ENCODE results near the gene DESI2.
A peak's percentile ranks its signal among the peaks of the same experiment; 100 is the strongest.

Gene DESI2

DNA sequence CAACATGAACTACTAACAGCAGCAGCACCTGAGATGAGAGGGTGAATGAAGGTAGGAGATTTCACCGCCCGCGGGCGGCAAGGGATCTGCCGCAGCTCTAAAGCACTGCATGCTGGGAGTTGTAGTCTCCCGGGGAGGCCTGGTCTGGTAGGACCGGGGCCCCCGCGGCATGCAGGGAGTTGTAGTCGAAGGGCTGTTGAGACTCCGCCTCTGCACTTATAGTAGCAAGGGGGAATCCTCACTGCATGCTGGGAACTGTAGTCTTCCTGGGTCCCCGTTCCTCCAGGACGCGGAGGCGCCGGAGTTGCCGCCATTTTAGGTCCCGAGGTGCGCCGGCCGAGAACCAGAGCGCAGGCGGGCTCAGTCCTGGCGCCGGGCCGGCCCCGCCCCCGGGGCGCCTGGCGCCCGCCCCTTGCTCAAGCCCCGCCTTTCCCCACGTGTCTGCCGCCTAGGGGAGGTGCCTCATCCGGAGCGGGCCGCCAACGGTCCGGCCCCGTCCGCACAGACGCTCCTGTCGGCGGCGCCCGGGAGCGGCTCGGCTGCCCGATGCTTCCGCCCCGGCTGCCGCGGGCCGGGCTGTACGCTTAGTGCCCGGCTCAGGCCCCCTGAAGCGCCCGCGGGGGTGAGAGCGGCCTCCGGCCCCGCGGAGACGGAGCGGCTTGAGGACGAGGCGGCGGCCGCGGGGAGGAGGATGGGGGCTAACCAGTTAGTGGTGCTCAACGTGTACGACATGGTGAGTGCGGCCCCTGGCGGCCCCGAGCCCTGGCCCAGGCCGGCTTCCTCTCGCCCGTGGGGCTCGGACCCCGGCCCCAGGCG is at the start of gene DESI2:
Gene DESI2, plus strand, starts transcription at position 504 of the 816 bp plus-strand sequence. Its CDS starts 188 bp downstream, at position 692.
- peak; percentile 99 for DNase-seq

DNA sequence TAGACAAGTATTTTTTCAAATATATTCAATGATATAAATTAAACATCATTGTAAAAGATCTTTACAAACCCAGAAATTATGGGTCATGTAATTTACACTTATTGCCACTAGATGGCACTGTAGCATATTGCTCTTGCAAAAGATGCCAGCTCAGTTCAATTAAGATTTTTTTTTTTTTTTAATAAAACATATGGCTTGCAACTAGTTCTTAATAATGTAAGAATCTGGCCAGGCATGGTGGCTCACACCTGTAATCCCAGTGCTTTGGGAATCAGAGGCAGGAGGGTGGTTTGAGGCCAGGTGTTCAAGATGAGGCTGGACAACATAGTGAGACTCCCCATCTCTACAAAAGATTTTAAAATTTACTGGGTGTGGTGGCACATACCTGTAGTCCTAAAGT is 49.4 kb upstream of the DESI2 start:
- no peak for DNase-seq

DNA sequence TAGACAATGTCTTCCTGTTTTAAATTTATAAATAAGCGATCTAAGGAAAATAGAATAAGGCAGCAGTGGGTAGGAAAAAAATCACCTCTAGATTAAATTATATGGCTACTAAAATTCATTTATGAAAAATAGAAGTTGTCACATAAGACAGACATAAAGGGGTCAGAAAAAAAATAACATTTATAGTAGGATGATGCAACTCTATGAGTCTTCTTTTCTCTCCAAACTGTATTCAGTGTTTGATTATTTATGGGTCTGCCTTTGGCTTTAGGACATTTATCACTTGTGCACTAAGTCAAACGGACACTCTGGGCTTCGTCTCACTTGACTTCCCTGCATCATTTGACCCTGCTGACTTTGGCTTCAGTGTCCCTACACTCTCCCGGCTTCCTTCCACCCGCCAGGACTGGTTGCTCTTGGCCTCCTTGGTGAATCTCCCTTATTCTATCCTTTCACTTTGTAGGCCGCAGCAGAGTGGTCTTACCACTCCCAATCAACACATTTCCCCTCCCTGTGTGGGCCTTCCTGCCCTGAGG is 47.0 kb upstream of the DESI2 start:
- no peak for DNase-seq

DNA sequence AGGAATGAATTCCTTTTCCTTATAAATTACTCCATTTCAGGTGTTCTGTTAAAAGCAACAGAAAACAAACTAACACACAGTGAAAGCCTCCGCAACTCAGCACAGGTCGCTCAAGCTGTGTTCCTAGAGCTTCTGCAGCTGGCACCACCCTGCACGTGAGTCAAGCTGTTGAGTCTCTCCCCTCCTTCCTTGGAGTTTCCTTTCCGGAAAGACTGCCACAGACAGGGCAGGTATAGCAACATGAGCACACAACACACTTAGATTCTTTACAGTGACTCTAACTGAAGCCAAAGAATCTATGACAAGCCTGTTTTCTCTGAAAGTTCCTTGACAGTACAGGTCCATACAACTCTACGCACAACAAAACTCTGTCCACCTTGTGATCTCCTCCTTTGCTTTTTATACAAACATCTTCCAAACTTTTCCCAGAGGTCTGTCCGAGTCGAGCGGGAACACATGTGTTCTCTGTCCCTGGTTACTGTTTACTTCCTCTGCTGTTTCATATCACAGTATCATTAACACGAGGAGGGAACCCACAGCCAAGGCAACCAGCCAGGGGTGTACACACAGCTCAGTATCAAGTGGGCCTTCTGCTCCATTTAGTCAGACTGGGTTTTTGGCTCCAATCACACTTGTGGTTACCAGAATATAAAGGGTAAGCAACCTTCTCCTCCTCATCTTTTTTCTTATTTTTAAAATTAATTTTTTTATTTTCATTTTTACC is 38.7 kb upstream of the DESI2 start:
- no peak for DNase-seq

DNA sequence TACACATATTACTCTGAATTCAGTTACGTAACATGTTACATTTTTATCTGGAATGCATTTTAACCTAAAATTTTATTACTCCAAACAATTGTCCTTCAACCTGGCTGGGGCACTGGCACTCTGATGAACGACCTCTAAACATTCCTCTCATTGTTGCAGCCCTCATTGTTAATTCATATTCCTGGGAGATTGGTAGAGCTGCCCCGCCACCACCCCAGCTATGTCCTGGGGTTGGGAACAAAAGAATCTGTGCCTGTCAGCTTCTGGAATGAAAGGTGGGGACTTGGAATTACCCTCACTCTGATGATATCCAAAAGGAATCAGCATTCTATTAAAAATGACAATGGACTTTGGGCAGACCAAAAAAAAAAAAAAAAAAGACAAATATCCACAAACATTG is 38.0 kb upstream of the DESI2 start:
- DNase-seq = no peak

DNA sequence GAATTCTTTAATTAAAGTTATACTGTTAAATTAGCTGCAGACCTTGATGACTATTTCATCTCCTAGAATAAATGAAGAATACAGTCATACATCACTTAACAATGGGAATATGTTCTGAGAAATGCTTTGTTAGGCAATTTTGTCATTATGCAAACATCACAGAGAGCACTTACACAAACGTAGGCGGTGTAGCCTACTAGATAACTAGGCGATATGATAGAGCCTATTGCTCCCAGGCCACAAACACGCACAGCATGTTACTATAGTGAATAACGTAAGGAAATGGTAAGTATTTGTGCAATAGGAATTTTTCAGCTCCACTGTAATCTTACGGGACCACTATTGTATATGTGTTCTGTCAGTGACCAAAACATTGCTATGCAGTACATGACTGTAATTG is 37.6 kb upstream of the DESI2 start:
- DNase-seq = no peak

DNA sequence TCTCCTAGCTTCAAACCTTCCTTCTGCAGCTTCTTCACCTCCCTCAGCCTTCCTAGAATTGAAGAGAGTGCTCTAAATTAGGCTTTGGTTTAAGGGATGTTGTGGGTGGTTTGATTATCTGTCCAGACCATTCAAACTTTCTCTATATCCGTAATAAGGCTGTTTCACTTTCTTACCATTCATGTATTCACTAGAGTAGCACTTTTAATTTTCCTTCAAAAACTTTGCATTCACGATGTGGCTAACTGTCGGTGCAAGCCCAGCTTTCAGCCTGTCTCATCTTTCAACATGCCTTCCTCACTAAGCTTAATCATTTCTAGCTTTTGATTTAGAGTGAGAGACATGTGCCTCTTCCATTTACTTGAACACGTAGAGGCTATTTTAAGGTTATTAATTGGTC is 26.2 kb upstream of the DESI2 start:
- no peak for DNase-seq

DNA sequence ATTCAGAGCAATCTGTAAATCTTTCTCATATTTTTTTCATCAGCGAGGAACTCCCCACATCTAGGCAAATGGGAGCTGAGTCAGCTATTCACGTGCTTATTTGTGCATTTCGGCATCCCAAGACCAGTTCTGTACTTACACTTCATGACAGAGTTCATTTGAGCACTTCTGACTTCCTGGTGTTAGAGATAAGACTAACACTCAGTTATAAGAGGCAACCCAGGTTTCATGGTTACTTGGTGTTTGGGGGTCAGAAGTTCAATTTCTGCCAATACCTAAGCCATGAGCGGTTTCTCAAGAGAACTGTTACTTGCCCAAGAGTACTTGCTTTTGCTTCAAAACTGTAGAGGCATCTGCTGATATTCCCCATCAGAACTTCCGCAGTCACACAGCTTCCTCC is 24.1 kb upstream of the DESI2 start:
- DNase-seq = no peak

DNA sequence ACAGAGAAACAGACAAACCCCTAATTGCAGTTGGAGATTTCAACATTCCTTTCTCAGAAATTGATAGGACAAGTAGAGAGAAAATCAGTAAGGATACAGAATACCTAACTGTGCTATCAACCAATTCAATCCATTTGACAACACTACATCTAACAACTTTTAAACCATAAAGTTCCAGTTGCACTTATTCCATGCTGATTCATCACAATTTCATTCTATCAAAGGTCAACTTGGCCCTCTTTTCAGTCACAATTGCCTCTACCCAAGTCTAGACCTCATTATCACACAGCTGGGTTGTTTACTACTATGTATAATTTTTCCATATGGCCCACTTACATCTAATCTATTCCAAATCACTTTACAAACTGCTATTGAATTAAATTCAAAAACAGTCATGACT is 19.8 kb upstream of the DESI2 start:
- no peak for DNase-seq

DNA sequence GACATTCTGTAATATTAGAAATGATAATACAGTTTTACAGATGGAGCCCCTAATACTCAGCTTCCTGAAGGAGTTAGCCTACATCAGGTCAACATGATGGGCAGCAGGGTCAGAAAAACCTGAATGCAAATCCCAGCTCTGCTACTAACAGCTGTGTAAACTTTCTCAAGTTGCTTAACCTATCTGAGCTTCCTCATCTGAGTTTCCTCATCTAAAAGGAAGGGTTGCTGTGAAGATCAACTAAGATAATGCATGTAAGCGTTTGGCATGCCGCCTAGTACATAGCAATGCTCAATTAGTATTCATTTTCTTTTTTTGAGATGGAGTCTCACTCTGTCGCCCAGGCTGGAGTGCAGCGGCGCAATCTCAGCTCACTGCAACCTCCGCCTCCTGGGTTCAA is 18.4 kb upstream of the DESI2 start:
- DNase-seq = no peak

DNA sequence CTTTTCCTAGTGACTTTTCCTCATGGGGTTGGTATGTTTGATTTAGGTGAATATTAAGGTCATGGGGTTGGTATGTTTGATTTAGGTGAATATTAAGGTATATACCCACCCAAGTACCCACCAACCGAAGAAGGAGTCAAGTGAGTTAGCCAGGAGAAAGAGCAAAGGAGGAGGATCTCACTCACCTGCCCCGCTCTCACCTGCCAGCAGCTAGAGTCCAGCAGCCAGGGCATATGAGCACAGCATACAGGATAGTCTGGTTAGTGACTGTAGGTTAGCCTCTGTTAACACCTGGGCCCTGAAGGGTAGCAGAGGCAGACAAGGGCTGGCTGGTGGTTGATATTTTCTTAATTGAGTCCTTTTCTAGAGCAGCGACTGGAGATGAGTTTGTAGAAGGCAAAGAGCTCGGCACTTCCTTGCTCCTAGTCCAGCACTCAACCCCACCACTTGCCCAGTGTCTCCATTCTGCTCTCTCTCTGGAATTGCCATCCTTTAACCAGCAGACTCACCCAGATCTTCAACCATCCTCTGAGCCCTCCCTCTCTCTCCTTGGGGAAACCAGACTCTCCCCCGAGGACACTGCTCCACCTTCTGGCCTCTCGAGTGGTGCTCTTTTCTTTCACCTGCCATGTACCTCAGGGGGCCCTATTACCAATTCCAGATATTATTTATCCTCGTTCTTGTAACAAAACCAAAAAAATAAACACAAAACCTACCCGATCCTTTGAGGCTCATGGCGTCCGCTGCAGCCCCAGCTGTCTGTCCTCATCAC is 16.3 kb upstream of the DESI2 start:
- no peak for DNase-seq

DNA sequence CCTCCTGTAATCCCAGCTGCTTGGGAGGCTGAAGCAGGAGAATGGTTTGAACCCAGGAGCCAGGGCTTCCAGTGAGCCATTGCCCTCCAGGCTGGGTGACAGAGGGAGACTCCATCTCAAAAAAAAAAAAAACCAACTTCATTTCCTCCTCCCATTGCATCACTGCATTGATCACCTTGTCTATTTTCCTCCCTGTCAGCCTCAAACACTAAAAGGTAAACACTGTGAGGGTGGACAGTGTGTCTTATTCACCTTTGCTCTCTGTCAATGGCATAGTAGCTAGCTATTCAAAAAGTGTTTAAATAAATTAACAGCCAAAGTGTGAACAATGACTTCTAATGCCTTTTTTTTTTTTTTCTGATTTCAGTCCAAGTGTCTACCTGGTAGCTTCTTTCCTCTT is 13.4 kb upstream of the DESI2 start:
- DNase-seq = no peak

DNA sequence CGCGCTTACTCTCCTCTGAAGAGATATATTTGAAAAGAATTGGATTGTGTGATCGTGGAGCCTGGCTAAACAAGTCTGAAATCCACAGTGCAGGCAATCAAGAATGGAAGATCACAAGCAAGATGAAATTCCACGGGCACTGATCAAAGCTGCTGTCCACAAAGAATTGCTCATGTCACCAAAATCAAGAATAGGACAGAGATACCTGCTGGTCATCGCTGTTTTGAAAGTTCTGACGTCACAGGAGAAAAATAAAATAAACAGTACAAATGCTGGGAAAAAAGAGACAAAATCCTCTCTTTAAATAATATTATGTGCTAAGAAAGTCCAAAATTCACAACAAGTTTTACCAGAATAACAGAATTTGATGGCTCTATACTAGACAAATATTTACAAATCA is 12.0 kb upstream of the DESI2 start:
- no peak for DNase-seq

DNA sequence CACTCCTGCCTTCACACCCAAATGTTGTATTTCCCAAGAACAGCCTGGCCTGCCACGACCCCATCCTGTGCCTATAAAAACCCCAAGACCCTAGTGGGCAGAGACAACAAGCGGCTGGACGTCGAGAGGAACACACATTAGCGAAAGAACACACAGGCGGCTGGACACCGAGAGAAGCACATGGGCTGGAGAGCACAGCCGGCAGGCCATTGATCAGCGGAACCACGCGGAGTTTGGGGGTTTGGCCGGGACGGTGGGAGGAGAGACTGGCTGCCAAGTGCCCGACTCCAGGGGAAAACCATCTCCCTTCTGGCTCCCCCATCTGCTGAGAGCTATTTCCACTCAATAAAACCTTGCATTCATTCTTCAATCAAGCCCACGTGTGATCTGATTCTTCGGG is 10.4 kb upstream of the DESI2 start:
- DNase-seq = no peak

DNA sequence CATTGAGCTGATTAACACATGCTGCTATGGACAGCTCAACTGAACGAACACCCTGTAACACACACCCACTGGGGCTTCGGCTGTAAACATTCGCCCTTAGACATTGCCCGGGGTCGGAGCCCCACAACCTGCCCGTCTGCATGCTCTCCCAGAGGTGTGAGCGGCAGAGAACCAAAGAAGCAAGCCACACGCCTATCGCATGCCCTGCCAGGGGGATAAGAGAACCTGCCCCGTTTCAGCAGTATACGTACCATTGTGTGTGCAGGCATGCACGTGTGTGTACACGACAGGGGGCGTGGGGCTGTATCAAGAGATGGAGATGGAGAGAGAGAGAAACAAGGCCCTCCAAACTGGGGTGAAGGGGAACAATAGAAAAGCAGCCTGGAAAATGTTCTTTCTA is 9.9 kb upstream of the DESI2 start:
- no peak for DNase-seq

DNA sequence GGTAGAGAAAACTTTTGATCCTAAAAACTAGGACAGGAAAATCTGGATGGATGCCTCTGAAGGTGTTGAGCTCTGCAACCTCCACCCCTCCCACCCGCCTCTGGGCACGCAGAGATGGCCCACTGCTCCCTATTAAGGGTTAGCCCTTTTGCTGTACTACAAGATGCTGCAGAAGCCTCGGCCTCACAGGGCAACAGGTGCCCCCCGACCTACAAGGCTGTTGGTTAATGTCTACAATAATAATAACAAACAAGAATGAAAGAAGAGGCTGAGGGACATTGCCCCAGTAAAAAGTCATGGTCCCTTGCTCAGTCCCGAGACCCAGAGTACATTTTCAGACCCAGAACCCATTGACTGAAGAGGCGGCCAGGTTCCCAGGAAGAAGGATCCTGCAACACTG is 7.5 kb upstream of the DESI2 start:
- DNase-seq = no peak

DNA sequence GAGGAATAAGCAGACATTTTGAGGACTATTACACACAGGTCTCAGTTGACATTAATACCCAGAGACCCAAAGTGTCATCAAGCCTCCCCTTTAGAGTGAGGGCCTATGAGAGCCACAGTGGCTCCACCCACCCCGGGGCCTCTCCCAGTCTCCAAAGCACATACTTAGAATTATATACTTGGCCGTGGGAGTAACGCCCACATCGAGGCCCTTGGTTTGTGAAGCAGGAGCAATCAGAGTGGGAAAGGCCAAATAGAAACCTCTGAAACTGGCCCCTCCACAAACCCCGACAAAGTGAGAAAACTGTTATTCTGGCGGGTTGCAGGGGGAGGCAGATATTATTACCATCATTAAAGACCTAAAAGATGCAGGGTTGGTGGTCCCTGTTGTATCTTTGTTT is 7.0 kb upstream of the DESI2 start:
- no peak for DNase-seq

DNA sequence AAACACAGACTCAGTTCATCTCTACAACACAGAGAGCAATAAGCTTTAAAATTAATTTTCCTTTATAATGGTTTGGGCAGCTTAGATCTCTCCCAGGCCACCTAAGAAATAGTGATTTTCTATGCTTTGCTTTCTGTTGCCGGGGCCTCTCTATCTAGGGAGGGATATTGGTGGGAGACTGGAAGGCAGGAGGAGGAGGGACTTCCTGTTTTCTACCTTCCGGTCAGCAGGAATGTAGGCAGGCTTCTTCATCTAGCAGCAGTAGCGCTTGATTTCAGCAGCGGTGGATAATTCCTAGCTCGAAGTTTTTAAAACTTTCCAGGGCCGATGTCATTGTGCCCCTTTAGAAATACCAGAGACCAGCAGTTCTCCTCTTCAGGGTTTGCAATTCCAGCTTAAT is 5.1 kb upstream of the DESI2 start:
- no peak for DNase-seq

DNA sequence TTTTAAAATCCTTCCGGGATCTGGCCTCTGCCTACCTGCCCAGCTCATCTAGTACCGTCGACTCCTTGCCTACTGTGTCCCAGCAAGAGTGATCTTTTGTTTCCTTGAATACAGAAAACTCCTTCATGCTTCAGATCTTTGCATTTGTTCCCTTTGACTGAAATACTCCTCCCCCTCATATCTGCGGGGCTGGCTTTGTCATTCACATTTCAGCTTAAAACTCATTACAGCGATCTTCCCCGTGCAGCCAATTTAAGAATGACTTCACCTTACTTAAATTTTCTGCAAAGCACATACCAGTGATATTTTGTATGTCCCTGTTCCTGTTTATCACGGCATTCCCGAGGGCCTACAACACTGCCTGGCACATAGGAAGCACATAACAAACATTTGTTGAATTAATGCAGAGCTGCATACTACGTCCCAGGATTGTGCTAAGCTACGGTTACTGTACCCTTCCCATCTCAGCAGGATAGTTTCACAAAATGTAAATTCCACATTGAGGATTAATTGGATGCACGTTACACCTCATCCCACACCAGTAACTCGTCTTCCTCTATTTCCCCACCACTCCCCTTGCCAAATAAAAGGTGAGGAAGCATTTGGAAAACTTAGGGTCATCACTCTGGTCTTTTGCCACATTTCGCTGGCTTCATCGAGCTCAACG is 837 bp upstream of the DESI2 start:
- DNase-seq = no peak

DNA sequence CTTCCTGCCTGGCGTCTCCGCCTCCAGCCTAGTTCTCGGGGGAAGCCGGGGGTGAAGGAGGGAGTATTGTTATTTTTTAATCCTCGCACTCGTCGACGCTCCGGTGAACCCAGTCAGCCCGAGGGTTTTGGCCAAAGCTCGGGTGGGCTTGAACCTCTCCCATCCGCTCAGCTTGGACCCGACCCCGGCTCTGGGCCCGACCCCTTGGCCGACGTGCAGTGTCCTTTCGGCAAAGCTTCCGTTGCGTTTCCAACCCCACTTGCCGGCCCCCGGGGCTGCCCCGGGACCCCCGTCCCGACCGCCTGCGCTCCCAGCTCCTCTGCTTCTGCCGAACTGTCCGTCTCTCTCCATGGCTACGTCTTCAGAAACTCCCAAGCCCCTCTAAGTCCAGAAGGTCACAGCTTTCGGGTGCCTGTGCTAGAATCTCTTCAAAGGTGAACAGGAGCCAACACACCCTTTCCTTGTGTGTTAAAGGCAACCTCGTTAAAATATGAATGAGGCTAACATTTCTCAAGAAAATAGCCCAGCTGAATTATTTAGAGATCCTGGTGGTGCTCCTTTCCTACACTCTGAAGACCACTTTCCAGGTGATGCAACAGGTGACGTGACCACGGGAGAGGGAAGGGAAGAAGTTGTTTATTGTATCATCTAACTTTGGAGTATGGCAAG is 647 bp downstream of the DESI2 start:
- no peak for DNase-seq

DNA sequence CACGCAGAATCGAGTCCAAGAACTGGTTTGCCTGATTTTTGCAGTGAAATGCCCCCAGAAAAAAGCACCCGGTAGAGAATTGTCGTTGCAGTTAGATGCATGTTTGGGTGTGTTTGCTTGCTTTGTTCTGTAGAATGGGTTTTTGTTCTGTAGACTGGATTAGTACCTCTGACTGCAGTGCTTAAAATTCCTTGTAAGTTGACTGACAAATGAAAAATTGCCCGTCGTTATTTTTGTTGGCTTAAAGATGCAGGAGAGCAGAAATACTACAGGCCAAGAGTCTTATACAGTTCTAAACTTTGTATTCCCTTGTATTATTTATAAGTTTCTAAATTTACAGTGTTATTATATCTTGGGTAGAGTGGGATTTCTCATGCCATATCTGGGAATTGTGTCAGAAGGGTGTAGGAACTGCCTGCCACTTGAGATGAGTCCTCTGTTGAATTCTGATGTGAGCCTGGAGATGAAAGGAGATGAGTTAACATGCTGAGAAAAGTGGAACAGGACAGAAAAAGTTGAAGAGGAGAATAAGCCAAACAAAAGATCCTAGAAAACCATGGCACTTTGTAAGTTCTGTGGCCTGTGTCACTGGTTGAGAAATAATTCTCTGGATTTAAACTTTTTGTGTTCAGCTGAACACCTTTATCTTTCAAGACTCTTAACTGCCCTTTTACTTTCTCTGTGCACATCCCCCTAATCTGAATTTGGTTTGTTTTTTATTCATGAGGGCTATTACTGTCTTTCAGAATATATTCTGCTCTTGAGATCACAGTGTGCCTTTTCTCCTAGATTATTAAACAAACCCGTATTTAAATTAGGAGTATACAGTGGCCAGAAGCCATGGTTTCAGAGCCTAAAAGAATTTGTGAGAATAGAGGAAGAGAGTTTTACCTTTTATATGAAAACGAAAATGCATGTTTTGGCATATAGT is 1.4 kb downstream of the DESI2 start:
- DNase-seq = no peak
